Choroid plexus epithelial cell (primary cell): ENCODE results near the gene PALB2.

Experiments
- DNase-seq: peaks from one replicate; pipeline ENCODE4 v3.0.0-alpha.2; 2010; ENCODE audit warnings: low read depth
- H3K4me3 ChIP-seq: 2 replicates; pipeline ENCODE4 v1.5.1; 2011; ENCODE audit warnings: low read depth, mild to moderate bottlenecking, control low read depth, low read length, moderate library complexity
- CTCF ChIP-seq: conservative IDR thresholded peaks from 2 replicates; pipeline ENCODE4 v1.5.1; 2011; ENCODE audit warnings: low read depth, mild to moderate bottlenecking, control low read depth, inconsistent platforms, low read length, moderate library complexity

Gene PALB2

GRCh38 chr16:23581764-23582163, 59.3 kb downstream of the PALB2 start:
- TF ChIP-seq CTCF: no peak
- no peak for DNase-seq
- no peak overlapping the region for H3K4me3 ChIP-seq

GRCh38 chr16:23580391-23580790, 60.7 kb downstream of the PALB2 start:
- DNase-seq: no peak
- TF ChIP-seq CTCF: no peak
- H3K4me3 ChIP-seq: no peak overlapping the region

GRCh38 chr16:23579371-23579770, 61.7 kb downstream of the PALB2 start:
- H3K4me3 ChIP-seq: no peak overlapping the region
- no peak for TF ChIP-seq CTCF
- no peak for DNase-seq

GRCh38 chr16:23578101-23578830, 62.8 kb downstream of the PALB2 start:
- no peak overlapping the region for H3K4me3 ChIP-seq
- DNase-seq: peak; percentile 55
- no peak for TF ChIP-seq CTCF

- H3K4me3 ChIP-seq: no peak overlapping the region
- no peak for TF ChIP-seq CTCF
- DNase-seq: no peak
Measured at GRCh38 chr16:23577493-23577892, 63.6 kb downstream of the PALB2 start.

GRCh38 chr16:23575834-23576233, 65.3 kb downstream of the PALB2 start:
- H3K4me3 ChIP-seq: no peak overlapping the region
- no peak for TF ChIP-seq CTCF

GRCh38 chr16:23573817-23574216, 67.3 kb downstream of the PALB2 start:
- H3K4me3 ChIP-seq: no peak overlapping the region
- TF ChIP-seq CTCF: no peak
- no peak for DNase-seq

More at GRCh38 chr16:23575834-23576233, 65.3 kb downstream of the PALB2 start:
- DNase-seq: no peak
